SKM-1 (cell line): ENCODE data around the gene OR51F2.
"Not testable (repeated sequence)": the region's sequence is repeated elsewhere in the genome, so short reads cannot be mapped to it uniquely, and the experiment has no call there.

Experiments used
- DNase-seq: peaks from one replicate; lab custom pipeline; 2025; ENCODE audit not compliant: unreplicated experiment; lab: John Stamatoyannopoulos, UW

Gene OR51F2, protein sequence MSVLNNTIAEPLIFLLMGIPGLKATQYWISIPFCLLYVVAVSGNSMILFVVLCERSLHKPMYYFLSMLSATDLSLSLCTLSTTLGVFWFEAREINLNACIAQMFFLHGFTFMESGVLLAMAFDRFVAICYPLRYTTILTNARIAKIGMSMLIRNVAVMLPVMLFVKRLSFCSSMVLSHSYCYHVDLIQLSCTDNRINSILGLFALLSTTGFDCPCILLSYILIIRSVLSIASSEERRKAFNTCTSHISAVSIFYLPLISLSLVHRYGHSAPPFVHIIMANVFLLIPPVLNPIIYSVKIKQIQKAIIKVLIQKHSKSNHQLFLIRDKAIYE

DNA sequence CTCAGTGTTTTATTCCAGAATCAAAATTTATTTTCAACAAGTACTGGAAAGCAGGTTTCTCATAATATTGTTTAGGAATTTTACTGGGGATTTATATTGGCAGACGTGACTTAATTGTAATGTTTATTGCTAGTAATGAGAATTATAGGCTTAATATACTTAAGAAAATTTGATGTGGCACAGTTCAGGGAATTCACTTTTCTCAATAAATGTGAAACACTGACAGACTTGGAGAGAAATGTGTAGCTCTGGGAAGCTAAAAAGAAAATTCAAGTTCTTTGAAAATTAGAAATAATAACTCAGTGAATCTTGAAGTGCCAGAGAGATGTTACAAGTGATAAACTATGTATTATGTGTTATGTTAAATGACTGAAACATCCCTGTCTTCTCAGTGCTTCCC lies at the start of gene OR51F2:
Gene OR51F2, plus strand, starts transcription at position 301 of the 400 bp plus-strand sequence. CDS start 101 bp downstream, outside the sequence.
- DNase-seq = no peak

DNA sequence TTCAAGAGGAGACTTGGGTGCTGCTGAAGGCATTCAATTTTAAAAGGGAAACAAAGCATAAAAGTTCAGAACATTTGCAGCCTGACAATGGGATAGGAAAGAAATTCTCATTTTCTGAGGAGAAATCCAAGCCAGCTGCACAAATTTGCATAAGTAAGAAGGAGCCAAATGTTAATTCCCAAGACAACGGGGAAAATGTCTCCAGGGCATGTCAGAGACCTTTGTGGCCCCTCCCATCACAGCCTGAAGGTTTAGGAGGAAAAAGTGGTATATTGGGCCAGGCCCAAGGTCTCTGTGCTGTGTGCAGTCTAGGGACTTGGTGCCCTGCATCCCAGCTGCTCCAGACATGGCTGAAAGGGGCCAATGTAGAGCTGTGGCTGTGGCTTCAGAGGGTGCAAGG lies 38.7 kb upstream of the OR51F2 start:
- DNase-seq = no peak

DNA sequence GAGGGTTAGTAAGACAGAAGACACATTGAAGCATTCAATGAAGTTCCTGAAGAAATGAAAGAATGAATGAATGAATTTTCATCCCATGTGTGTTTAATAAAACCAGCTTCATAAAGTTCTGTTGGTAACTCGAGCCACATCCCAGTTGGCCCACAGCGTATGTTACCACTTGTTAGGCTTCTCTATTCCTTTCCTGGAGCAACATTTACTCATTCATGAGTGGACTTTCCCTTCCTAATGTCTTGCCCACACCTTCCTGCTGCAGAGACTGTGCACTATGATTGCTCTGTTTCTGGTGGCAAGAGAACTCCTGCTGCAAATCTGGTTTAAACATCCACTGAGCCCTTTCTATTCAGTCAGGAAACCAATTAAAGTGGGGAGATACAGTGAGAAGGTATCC lies 23.9 kb upstream of the OR51F2 start:
- no peak for DNase-seq

DNA sequence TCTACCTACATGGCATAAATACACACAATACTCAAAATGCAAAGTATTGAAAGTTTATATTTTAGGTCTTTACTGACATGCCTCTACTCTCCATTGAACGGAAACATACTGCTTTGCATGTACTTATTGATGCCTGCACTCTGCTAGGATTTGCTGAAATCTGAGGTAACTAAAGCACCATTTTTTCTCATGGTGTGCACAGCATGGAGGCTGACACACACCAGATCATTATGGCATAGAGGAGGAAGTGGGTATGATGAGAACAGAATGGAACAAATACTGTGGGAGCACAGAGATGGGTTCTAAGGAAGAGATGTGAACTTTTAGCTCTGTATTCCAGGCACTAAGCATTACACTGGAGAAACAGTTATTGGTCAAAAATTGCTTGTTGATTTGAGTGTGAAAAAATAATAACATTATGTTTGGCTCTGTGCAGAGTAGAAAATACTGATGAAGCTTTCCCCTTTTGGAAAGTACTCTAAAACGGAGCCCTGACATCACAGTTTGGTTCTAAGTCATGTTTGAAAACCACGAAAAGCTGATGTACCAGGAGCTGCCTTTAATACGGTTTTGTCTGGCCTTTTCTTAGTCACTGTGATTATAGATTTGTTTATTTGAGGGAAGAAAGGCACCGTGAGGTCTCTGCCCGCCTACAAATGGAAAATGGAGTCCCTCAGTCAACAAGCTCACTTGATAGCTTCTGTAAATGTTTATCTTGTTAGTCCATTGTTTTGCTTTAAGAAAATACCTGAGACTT lies 22.5 kb upstream of the OR51F2 start:
- DNase-seq = no peak

DNA sequence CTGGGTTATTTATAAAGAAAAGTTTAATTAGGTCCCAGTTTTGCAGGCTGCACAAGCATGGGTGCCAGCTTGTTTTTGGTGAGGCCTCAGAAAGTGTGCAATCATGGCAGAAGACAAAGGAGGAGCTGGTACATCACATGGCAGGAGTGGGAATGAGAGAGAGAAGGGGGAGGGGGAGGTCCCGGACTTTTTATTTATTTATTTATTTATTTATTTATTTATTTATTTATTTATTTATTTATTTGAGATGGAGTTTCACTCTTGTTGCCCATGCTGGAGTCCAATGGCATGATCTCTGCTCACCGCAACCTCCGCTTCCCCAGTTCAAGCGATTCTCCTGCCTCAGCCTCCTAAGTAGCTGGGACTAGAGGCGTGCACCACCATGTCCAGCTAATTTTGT lies 19.8 kb upstream of the OR51F2 start:
- DNase-seq = not testable (repeated sequence)

DNA sequence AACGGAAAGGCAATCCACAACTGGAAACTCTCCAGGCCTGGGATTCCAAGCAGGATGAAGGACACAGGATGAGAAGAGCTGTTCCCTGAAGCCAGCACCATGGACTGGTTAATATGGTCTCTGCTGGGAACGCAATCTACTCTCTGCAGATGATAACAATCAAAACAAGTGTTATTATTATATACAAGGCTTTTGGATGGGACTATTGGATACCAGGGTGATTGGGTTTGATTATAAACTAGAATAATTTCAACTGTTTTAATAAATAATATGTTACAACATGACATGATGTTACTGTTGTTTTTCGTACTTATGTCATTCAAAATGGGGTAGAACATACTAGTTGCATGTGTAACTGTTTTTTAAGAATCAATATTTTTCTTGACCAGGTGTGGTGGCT lies 16.8 kb upstream of the OR51F2 start, which contains the start of gene OR52R1:
Gene OR52R1, minus strand, starts transcription at position 101 of the 400 bp plus-strand sequence. Its CDS starts 0 bp downstream, at position 101.
- DNase-seq = no peak

DNA sequence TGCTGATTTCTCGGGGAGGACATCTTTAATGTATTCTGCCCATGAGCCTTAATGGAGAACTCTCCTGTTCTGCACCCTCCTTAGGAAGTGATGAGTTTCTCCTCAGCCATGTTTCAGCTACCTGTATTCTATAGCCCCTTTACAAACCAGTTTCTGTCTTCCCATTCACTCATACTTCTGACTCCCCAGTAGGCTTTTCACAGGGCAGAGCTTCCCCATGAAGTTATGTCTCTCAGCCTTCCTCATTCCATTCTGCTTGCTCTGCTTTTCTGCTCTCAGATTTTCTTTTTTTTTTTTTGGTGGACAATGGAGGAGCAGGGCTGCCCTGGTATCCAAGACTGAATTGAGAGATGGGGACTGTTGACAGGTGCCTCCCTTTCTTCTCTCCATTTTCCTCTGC lies 12.6 kb upstream of the OR51F2 start:
- DNase-seq = no peak

DNA sequence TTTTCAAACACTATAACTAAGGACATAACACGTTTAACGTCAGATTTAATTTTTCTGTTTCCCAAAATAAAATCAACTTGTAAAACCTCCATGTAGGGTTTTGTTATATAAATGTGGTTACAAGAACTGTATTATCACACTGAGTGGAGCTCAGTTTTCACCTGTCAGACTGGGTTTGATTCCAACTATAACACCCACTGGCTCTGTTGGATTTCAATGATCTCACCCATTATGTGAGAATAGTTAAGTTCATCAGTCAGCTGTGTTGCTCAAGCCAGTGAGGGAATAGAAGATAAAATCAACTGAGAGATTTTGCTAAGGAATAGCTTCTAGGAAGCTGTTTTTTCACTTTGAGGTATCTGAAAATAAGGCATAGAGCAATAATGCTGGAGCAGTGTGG lies 11.9 kb upstream of the OR51F2 start:
- no peak for DNase-seq

DNA sequence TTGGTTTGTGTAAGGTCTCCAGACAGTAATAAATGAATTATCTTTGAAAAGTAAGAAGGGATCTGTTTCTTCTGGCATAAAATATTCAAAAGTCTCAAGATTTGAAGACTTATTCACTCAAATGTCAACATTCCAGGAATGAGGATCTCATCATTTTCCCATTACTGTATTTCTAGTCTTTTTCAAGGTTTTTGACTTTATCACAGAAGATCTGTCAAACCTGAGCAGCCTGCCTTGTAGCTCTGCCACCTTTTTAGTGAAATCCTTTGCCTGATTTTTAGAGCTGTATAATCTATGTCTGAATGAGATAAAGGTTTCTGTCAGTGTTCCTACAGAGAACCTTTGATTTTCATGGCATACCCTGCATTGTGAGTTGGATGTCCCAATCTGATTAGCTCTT lies 4.0 kb downstream of the OR51F2 start:
- DNase-seq = no peak

DNA sequence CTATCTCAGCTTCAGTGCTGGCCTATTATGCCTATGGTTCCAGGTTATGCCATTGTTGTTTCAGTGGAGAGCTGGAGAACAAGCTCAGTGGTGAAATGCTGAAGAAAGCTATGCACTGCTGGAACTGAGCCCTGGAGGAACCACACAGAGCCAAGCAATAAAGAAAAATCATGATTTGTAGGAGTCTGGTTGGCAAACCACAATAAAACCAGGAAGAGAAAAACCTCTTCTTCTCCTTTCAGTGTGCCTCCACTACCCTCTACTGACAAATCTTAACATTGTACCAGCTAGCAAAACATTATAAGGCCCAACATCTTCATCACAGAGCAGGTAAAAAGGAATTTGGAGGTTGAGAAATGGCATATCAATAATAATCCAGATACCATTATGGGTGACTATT lies 5.3 kb downstream of the OR51F2 start:
- DNase-seq = no peak

DNA sequence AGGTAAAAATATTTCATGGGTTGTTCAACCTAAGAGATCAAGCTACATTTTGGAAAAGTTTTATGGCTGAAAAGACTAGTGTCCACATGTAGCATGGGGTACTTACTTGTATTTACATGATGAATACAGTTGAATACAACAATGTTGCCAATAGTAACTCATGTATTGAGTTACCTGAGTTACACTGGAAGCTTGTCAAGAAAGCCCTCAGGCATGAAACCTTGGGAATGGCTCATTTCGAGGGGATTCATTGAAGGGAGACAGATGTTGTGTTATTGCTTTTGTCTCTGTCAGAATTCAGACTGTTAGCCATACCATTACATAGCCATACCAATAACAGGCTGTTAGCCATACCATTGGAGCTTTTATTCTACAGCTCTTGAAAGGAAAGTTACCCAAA lies 9.2 kb downstream of the OR51F2 start:
- no peak for DNase-seq

DNA sequence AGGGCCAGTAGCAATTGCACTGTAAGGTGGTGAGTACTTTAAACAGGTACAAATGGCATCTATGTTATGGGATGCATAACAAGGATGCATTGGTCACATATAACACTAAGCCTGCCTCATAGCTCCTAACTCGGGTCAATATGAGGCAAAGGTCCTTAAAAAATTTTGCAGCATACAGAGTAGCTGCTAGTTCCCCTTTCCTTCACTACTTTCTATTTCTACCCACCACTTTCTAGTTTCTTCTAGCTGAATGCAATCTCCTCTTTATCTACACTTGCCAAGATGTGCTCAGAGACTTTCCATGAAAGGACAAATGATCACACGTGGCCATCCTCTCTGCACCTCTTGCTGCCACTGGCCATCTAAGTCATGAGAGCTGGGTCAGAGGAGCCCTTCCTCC lies 9.8 kb downstream of the OR51F2 start:
- no peak for DNase-seq

DNA sequence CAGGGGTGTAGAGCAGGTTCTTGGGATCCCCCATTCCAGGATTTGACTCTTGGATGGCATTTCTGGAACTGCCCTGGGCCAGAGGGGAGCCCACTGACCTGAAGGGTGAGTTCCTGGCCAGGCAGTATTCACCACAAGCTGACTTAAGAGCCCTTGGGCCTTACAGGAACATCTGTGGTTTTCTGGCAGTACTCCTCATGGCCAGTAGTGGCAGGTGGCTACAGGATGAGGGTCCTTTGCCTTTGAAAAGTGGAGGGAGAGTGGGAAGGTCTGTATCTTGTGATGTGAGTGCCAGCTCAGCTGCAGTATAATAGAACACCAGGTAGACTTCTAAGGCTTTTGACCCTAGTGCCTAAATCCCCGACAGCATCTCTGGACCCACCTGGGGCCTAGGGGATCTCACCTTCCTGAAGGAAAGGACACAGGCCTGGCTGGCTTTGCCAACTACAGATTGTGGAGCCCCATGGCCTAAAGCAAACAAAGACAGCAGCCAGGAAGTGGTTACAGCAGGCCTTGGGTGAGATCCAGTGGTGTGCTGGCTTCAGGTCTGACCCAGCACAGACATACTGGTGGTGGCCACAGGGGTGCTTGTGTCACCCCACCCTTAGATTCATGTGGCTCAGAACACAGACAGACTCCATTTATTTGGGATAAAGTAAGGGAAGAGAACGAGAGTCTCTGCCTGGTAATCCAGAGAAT lies 18.9 kb downstream of the OR51F2 start:
- DNase-seq = no peak

DNA sequence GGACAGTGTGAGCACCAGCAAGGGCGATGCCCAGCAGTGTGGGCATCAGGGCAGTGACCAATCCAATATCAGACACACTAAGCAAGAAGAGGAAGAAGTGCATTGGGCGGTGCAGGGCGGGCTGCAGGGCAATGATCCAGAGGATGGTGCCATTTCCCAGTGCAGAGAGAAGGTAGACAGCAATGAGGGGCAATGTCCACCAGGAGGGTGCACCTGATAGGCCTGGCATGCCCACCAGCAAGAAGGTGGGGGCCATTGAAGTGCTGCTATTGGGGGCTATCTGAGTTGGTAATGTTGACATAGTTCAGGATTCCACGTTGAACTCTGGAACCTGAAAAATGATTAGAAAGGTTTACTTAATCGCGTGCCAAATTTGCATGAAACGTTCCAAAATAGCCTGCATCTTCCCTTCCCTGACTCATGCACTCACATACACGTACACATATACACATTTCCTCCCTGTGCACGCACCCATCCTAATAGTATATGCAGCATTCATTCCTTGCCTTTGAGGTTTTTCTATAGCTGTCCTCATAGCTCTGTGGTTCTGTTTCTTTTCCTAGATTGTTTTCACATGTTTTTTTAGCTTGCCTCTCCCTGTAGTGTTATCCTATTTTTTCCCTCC lies 27.9 kb downstream of the OR51F2 start, which contains the start of gene OR51S1:
Gene OR51S1, minus strand, starts transcription at position 301 of the 625 bp plus-strand sequence. Its CDS starts 0 bp downstream, at position 301.
- no peak for DNase-seq

DNA sequence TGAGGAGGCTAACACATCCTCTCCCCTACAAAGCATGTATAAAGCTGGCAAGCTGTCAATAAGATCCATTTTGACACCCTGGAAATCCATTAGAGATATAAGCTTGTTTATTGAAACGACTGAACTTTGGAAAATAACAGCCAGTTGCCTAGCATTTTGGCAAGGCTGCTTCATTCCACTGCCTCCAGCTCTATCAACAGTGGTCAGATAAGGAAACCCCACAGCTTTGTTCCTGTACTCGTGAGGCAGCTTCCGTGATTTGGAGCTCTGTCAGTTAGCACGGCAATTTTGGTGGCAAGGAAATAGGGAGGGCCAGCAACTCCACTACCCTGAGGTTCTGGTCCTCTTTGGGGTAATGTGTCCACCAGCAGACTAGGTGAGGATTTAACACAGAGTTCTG lies 29.9 kb downstream of the OR51F2 start:
- DNase-seq = no peak

DNA sequence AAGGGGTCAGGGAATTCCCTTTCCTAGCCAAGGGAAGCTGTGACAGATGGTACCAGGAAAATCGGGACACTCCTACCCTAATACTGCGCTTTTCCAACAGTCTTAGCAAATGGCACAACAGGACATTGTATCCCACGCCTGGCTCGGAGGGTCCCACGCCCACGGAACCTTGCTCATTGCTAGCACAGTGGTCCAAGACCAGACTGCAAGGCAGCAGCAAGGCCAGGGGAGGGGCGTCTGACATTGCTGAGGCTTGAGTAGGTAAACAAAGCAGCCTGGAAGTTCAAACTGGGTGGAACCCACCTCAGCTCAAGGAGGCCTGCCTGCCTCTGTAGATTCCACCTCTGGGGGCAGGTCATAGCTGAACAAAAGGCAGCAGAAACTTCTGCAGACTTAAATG lies 33.2 kb downstream of the OR51F2 start:
- not testable (repeated sequence) for DNase-seq

DNA sequence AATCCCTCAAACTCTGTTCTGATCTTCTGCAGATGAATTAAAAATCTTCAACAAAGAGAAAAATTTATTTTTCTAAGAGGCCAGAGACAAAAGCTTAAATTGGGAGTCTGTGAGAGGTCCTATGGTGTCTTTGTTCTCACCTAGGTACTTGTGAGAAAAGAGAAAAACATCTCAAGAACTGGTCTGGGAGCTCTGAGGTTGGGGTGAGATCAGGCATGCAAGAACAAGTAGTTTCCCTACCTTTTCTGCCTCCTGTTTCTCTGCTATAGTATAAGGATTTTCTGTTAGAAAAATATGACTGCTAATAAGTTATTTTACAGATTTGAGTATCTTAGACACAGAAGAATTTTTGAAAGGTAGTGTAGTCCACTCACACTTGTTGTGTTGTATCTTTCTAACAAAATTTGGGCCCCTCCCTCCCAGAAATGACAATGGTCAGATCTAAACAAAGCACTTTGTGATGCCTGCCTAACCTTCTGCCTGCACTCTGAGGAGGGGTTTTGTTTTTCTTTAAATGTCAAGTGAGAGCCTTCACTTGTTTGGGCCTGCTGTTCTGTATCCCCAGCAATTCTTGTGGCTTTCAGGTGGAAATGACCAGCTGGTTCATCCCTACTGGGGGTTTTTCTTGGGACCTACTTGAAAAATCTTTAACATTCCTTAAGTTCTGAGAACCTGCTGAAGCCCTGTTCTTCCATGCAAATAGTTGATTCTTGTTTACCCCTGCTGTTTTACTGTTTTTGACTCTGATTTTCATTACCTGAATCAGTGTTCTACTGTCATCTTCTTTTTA lies 41.5 kb downstream of the OR51F2 start:
- DNase-seq = no peak

DNA sequence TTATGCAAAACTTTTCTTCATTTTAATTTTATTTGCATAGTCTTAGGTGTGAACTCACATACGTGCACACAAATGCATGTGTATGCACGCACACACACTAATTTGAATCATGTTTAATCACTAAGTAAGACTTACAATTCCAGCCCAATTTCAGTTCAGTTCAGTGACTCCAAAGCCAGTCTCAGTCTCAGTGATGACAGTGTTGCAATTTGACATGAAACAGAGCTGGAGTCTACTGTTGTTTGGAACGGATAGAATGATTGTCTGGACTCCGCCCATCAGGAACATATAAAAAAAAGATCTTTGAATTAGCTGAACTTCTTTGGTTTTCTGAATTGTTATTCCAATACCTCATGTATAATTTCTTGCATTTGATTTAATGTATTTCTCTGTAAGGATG lies 42.8 kb downstream of the OR51F2 start:
- no peak for DNase-seq

DNA sequence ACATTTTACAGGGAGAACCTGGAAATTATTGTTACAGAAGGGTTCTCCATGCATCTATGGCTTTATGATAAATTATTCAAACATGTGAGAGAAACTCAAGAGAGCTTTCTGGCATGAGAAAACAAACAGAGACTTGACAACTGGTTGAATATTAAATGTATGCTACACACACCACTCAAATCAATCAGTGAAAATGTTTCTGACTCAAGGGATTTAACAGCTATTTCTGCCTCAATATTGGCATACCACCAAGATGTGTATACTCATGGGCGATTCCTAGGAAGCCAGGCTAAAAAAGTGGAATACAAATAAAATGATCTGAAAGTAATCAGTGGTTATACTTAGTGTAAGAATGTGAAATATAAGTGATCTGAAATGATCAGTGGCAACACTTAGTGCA lies 44.7 kb downstream of the OR51F2 start:
- no peak for DNase-seq
